Measurements from ENCODE around the gene DST.
"Not testable (repeated sequence)": the region's sequence is repeated elsewhere in the genome, so short reads cannot be mapped to it uniquely, and the experiment has no call there.

Gene DST

GRCh38 chr6:56513631-56514030 lies 129.1 kb downstream of the DST start:
- no peak for DNase-seq

- no peak for DNase-seq
These were observed 131.1 kb downstream of the DST start for GRCh38 chr6:56511591-56511990.

DNA sequence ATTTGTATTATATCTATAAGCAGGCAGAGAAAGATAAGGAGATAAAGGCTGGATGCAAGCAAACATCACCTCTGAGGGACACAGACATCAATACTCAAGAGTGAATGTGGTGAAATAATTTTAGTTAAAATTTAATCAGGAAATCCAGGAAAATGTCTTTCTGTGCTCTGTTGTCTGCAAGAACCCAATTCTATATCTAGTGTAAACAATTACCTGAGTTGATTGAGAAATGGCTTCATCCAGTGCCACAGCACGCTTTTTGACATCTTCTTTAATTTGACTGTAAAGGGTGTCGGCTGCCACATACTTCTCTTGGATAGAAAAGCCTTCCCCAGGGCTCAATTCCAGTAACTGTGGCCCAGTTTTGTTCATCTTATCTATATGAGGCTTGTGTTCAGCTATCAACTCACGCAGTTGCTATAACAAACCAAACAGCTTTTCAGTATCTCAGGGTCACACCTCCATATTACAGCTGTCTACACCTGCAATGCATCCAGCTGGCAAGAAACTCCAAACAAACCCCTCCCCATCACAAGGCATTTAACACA lies 131.6 kb downstream of the DST start:
- no peak for DNase-seq

- DNase-seq: no peak
These were observed 133.7 kb downstream of the DST start for GRCh38 chr6:56509031-56509430.

DNA sequence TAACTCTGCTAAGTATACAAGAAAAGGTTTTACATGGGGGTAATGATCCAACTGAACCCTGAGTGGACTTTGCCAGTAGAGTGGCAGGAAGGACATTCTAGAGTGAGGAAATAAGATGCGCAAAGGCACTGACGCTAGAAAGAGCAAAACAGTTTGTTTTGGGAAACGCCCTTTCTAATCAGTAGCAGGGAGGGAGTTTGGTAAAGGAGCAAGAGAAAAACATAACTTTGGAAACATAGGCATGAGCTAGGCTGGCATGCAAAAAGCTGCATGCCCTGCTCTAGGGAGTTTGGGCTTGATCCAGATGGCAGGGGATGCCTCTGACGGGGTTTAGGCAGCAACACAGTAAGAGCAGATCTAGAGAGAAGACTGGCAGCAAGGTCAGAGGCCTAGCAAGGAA lies 135.2 kb downstream of the DST start:
- DNase-seq: no peak

- no peak for DNase-seq
These were observed 137.0 kb downstream of the DST start for GRCh38 chr6:56505512-56506260.

DNA sequence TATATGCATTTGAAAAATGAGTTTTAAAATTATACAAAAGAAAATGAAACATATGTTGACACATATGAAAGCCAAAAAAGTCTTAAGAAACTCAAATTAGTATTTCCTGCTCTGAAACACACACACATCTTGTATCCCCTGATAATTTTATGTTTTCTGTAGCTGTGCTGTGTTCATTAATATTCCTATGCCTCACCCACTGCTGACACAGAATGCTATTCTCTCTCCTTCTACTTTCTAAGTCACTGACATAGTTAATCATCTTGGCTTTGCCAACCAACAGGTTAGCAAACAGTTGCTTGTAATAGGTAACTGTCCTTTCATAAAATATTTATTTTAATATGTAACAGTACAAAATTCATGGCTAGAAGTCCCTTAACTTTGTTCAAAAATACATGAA lies 140.7 kb downstream of the DST start:
- no peak for DNase-seq

- DNase-seq: no peak
These were observed 143.6 kb downstream of the DST start for GRCh38 chr6:56499095-56499494.

DNA sequence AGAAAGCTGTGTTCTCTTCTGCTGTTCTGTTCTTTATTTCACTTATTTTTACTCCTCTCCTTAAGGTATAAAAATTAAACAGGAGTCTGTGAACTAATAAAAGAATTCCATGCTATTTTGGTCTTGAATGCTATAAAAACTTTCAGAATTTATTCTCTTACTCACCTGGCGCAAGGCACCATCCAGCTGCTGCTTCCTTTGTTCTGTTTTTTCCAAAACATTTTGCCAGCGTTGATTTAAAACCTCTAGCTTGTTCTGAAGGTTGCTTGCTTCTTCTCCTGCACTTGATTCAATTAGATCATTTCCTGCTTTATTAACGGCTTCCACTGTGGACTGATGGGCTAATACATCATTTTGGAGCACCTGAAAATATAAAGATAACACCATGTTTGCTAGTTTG lies 145.0 kb downstream of the DST start:
- no peak for DNase-seq

GRCh38 chr6:56497240-56497639 lies 145.4 kb downstream of the DST start:
- no peak for DNase-seq

DNA sequence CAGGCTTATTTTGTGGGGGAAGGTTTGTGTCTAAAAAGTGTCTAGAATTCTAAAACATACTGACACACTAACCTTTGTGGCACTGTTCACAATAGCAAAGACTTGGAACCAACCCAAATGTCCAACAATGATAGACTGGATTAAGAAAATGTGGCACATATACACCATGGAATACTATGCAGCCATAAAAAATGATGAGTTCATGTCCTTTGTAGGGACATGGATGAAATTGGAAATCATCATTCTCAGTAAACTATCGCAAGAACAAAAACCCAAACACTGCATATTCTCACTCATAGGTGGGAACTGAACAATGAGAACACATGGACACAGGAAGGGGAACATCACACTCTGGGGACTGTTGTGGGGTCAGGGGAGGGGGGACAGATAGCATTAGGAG lies 146.0 kb downstream of the DST start:
- DNase-seq: not testable (repeated sequence)

DNA sequence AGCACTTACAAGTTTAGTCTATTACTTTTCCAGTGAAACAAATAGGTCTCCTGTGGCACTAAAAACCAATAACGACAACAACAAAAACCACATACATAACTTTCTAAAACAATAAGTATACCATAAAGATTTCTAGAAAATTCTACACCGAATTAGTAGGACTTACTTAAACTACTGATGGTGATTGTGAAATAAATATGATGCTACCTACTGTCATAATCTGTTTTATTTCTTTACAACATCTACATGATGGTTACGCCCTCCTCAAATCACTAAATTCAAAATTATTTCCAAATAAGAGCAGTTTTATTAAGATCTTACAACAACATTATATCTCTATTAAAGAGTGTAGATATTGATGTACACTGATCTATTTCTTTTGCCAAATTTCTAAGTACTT lies 147.0 kb downstream of the DST start:
- DNase-seq: no peak

DNA sequence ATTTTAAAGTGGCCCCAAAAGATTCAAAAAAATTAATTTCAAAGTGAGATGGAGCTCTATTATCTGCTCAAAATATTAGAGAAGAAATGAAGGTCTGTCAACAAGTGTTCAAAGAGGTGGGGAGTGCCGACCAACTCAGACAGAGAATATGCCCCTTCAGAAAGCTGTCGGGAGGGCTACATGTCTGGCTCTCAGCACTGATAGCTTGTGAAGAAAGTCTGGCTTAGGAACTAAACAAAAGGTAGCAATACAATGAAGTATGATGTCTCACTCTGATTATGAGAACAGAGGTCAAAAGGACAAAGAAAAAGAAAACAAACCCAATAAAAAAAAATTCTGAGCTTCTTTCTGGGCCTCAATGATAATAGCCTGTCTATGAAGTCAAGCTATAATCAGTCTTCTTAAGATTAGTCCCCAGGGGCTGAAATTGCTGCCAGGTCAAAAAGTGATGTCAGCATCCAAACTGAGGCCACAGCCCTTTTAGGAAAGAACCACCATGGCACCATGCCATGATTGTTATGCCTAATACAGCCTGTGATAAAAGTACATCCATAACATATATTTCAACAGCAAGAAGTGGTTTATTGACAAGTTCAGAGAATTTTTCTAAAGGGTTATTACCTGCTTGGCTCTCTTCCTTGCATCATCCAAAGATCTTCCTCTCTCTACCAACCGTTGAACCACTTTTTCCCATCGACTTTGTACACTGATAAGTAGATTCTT lies 150.9 kb downstream of the DST start:
- DNase-seq: no peak

DNA sequence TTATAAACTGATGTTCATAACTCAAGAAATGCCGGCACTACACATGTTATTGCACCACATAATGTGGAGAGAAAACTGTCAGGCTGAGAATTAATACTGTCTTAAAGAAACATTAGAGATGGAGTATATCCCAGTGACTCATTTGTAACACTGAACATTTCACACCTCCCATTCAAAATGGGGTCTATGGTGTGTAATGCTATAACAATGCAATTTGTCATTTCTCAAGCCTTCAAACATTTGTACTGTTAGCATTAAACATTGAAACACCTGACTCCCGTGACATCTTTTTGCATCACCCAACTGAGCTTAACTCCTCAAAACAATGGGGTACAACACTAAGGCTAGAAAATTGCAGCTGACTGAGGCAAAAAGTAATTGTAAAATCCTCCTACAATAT lies 151.7 kb downstream of the DST start:
- no peak for DNase-seq

DNA sequence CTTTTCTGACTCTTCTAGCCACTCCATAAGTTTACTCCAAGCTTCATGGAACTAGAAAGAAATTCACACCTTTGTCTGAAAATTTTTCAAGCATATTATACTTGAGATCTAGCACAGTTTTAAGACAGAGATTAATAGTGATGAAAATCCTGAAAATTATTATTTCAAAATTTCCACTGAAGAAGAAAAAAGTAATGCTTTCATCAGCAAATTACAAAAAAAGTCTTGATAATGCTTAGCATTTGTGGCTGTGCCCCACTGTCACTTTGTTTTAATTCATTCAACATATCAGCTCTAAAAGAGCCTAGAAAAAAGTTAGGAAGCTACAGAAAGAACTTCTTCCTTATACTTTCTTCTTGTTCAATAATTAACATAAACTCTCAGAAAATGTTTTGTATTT lies 153.1 kb downstream of the DST start:
- no peak for DNase-seq

- no peak for DNase-seq
These were observed 154.4 kb downstream of the DST start for GRCh38 chr6:56488281-56488680.

GRCh38 chr6:56486681-56487080 lies 156.0 kb downstream of the DST start:
- DNase-seq: no peak

DNA sequence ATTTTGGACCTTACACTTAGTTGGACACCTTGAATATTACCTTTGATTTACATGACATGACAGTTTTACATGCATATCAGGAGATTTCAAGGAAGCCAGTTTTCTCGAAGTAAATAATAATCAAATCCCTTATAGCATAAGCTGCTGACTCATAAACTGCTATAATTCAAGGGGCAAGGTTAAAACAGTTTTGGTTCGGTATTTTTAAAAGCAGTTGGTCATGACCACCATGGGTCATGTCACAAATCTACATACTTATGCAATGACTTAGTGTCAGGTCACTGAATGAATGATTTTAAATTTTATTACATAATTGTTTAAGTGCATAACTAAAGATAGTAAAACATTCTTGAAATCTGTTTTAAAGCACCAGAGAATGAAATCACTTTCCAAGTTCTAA lies 158.0 kb downstream of the DST start:
- DNase-seq: no peak

- DNase-seq: no peak
These were observed 158.8 kb downstream of the DST start for GRCh38 chr6:56483929-56484328.

- DNase-seq: no peak
These were observed 160.2 kb downstream of the DST start for GRCh38 chr6:56482525-56482924.

DNA sequence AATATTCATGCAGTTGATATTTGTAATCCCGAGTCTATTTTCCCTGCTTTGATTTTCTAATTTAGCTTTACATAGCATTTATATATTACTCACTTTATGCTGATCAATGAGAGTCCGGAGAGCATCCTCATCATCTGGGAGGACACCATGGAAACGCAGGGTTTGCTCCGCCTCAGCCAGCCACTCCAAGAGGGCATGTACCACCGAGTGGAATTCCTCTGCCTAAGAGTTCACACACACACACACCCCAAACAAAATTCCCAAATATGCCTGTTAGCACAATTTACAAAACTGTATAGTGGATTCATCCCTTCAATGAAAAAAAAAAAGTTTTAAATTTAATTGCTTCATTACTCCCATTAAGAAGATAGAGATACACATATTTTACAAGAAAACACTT lies 160.7 kb downstream of the DST start:
- no peak for DNase-seq

GRCh38 chr6:56480654-56481337 lies 161.9 kb downstream of the DST start:
- DNase-seq: no peak

- DNase-seq: no peak
These were observed 162.4 kb downstream of the DST start for GRCh38 chr6:56480246-56480645.

- DNase-seq: no peak
These were observed 163.3 kb downstream of the DST start for GRCh38 chr6:56479381-56479780.

All from activated gamma-delta T cell (primary cell).